Calu3 (cell line): ENCODE measurements around the gene CRTC2. TPM values are rescaled to one million over a fixed set of nuclear protein-coding genes. Genes with fewer than 3 reads are reported as not detected.

Experiments used
- BruUV-seq: library from RNA; stranded (reverse); fragments of 400-500 nt; replicated peaks from 2 replicates; lab custom pipeline; 2021; lab: Mats Ljungman, UMichigan
- CTCF ChIA-PET: fragments of 300-600 bp; sonication (Branson Sonifier 250); formaldehyde crosslinking; loops from one replicate; lab custom pipeline; 2022; ENCODE audit warnings: antibody characterized with exemption; lab: Charles Lee
- DNase-seq: peaks from one replicate; pipeline ENCODE4 v3.0.0; 2022
- H3K27ac Mint-ChIP-seq: one replicate; pipeline ENCODE4 v1.8.0; 2022; ENCODE audit warnings: mixed read lengths; ENCODE audit not compliant: unreplicated experiment
- H3K27me3 Mint-ChIP-seq: one replicate; pipeline ENCODE4 v1.8.0; 2022; ENCODE audit warnings: mixed read lengths; ENCODE audit not compliant: unreplicated experiment
- H3K36me3 Mint-ChIP-seq: one replicate; pipeline ENCODE4 v1.8.0; 2022; ENCODE audit warnings: mild to moderate bottlenecking, moderate library complexity, mixed read lengths; ENCODE audit not compliant: insufficient read depth, unreplicated experiment
- H3K4me1 Mint-ChIP-seq: one replicate; pipeline ENCODE4 v1.8.0; 2022; ENCODE audit warnings: mild to moderate bottlenecking, low read depth, mixed read lengths; ENCODE audit not compliant: unreplicated experiment
- H3K4me3 Mint-ChIP-seq: one replicate; pipeline ENCODE4 v1.8.0; 2022; ENCODE audit warnings: mild to moderate bottlenecking, low read depth, moderate library complexity, mixed read lengths; ENCODE audit not compliant: unreplicated experiment
- H3K9me3 Mint-ChIP-seq: one replicate; pipeline ENCODE4 v1.8.0; 2022; ENCODE audit warnings: low read depth, mixed read lengths; ENCODE audit not compliant: unreplicated experiment
- CTCF ChIP-seq: fragments of 200-600 bp; IDR thresholded peaks from one replicate; pipeline ENCODE4 v1.8.0; 2022; ENCODE audit warnings: antibody characterized with exemption; ENCODE audit not compliant: unreplicated experiment
- intact Hi-C: fragments of 100-400 bp; cut with micrococcal nuclease; formaldehyde crosslinking; loops from one replicate; pipeline ENCODE4 v1.10.0; 2022; ENCODE audit not compliant: unreplicated experiment
- total RNA-seq: library from RNA; stranded (reverse); gene quantifications from 2 replicates; pipeline ENCODE4 v1.2.3, GENCODE V29; 2022

CRTC2 gene
- total RNA-seq, 1 experiment from 2014 or later, result 52.1 TPM

- no TSS peak for BruUV-seq
- intact Hi-C loops, result no loop called here
- H3K27me3 Mint-ChIP-seq, result peaks cover 7% of the 10 kb centered on the region
- CTCF ChIA-PET, result no interaction called here
- H3K36me3 Mint-ChIP-seq, result peaks cover 64% of the 10 kb centered on the region
- DNase-seq, result no peak
- H3K27ac Mint-ChIP-seq, result peak overlapping the region; percentile 70
- peaks cover 34% of the 10 kb centered on the region for H3K4me1 Mint-ChIP-seq
- no peak overlapping the region for H3K4me3 Mint-ChIP-seq
- no peaks in the 10 kb centered on the region for H3K9me3 Mint-ChIP-seq
- TF ChIP-seq CTCF, result no peak
These were observed 37.2 kb upstream of the CRTC2 start for GRCh38 chr1:153995640-153996039.

GRCh38 chr1:153995202-153995601, 36.8 kb upstream of the CRTC2 start:
- peaks cover 12% of the 10 kb centered on the region for H3K27me3 Mint-ChIP-seq
- intact Hi-C loops, result no loop called here
- no TSS peak for BruUV-seq
- peak overlapping the region; percentile 70 for H3K27ac Mint-ChIP-seq
- no peak for DNase-seq
- CTCF ChIA-PET, result no interaction called here
- no peak overlapping the region for H3K4me3 Mint-ChIP-seq
- peaks cover 34% of the 10 kb centered on the region for H3K4me1 Mint-ChIP-seq
- no peaks in the 10 kb centered on the region for H3K9me3 Mint-ChIP-seq
- H3K36me3 Mint-ChIP-seq, result peaks cover 69% of the 10 kb centered on the region
- no peak for TF ChIP-seq CTCF

DNA sequence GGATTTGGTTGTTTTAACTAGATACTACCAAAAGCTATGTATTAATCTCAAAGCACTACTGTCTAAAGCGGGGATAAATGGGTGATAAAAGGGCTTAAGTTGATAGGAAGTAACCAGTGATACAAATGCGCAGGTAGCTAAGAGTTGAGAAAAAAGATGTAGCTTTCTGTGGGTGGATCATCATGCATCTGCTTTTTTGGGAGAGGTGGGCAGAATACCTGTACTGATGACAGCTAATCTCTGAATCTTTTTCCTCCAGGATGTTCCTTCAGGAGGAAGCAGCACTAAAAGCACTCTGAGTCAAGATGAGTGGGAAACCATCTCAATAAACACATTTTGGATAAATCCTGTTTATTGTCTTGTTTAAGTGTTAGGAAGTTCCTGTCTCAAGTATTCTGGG, 33.4 kb upstream of the CRTC2 start:
- peaks cover 78% of the 10 kb centered on the region for H3K36me3 Mint-ChIP-seq

DNA sequence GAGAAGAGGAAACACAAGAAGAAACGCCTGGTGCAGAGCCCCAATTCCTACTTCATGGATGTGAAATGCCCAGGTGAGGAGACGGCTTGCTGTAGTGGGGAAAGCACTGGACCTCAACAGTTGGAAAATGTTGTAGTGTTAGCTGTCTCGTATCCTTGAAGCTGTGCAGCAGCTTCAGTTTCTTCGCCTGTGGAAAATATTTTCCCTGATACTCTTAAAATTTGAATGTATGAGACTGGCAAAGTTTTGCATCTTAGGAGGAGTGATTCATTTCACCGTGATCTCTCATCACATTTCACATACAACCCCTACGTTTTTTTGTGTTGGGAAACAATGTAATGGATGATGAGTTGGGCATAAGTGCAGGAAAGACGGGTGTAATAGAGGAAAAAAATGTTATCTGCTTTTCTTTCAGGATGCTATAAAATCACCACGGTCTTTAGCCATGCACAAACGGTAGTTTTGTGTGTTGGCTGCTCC, 32.8 kb upstream of the CRTC2 start:
- intact Hi-C loops, result no loop called here
- TSS peak; percentile 87 for BruUV-seq
- Mint-ChIP-seq H3K36me3 (peaks cover 78% of the 10 kb centered on the region), H3K9me3 (no peaks in the 10 kb centered on the region), H3K4me3 (peak overlapping the region; percentile 75), H3K4me1 (peaks cover 48% of the 10 kb centered on the region), H3K27ac (peak overlapping the region; percentile 99), H3K27me3 (peaks cover 14% of the 10 kb centered on the region)
- DNase-seq, result no peak
- TF ChIP-seq CTCF, result no peak
- CTCF ChIA-PET, result interaction anchor here (1.4 to 1.5 kb wide), 3 partner anchors 9 to 320 kb away, joined by 3 to 7 read pairs (median 4); partner anchors contain the start of gene ILF2

More for the DNA sequence above, 33.4 kb upstream of the CRTC2 start:
- intact Hi-C loops, result no loop called here
- Mint-ChIP-seq H3K9me3 (no peaks in the 10 kb centered on the region), H3K27me3 (peaks cover 14% of the 10 kb centered on the region), H3K4me1 (peaks cover 42% of the 10 kb centered on the region), H3K4me3 (peak overlapping the region; percentile 75), H3K27ac (peak overlapping the region; percentile 99)
- no peak for TF ChIP-seq CTCF
- CTCF ChIA-PET, result interaction anchor here (0.6 kb wide), 1 partner anchor 452 kb away, joined by 4 read pairs; no protein-coding TSS in a partner anchor
- BruUV-seq, result no TSS peak
- no peak for DNase-seq
